Body of pancreas (tissue), 4 donors: ENCODE measurements around the gene GIGYF2. TPM values are rescaled to one million over a fixed set of nuclear protein-coding genes. Genes with fewer than 3 reads are reported as not detected.
A peak's percentile ranks its signal among the peaks of the same experiment; 100 is the strongest.

Experiments used
- ATAC-seq: fragments of 150-250 bp; one replicate; pipeline ENCODE4 v1.9.1; 2016
- DNase-seq, 4 donors: peaks; one replicate each; pipeline ENCODE4 v3.0.0-alpha.2; 2019
- H3K27ac ChIP-seq, 4 donors: fragments of 200-600 bp; sonication (generic); 1 replicate in 3 of 4; 2 replicates in 1 of 4; pipeline versions ENCODE4 v1.5.1 to v1.6.1; 2016 to 2019; ENCODE audit warnings: mild to moderate bottlenecking in 1 of 4, mixed read lengths in 1 of 4, moderate library complexity in 1 of 4
- H3K27me3 ChIP-seq, 2 donors: fragments of 200-600 bp; sonication (generic); one replicate each; pipeline ENCODE4 v1.6.0; 2016; ENCODE audit warnings: mild to moderate bottlenecking in 1 of 2
- H3K36me3 ChIP-seq, 2 donors: fragments of 200-600 bp; sonication (generic); replicated peaks in 1 of 2; 2 replicates each; pipeline ENCODE4 v1.5.1; 2016; ENCODE audit warnings: low read depth in 2 of 2; ENCODE audit not compliant: insufficient read depth in 1 of 2
- H3K4me1 ChIP-seq: fragments of 200-600 bp; sonication (generic); one replicate; pipeline ENCODE4 v1.6.0; 2016
- H3K4me3 ChIP-seq, 2 donors: fragments of 200-600 bp; sonication (generic); 1 replicate in 1 of 2; 2 replicates in 1 of 2; pipeline ENCODE4 v1.5.1; 2016 to 2019
- H3K9me3 ChIP-seq, 3 donors: fragments of 200-600 bp; sonication (generic); 1 replicate in 2 of 3; 2 replicates in 1 of 3; pipeline ENCODE4 v1.5.1; 2016
- CTCF ChIP-seq, 7 experiments: fragments of 450-650 bp in 4 of 7; fragments of 200-600 bp in 3 of 7; sonication (generic) in 3 of 7; IDR thresholded peaks; one replicate each; pipeline ENCODE4 v1.5.1; 2016 to 2019; ENCODE audit warnings: antibody characterized with exemption in 7 of 7
- POLR2A ChIP-seq, 3 donors: fragments of 450-650 bp; IDR thresholded peaks; one replicate each; pipeline ENCODE4 v1.6.1; 2016; ENCODE audit warnings: antibody characterized with exemption in 3 of 3, mild to moderate bottlenecking in 2 of 3
- WGBS, 2 donors: methylation state at CpG; one replicate each; pipeline ENCODE4 v1.1.5; 2017; 5-methylcytosine and 5-hydroxymethylcytosine counted together
- intact Hi-C: fragments of 100-400 bp; cut with DNase I; formaldehyde crosslinking; loops from one replicate; pipeline ENCODE4 v1.15.1; 2023
- total RNA-seq, 2 donors: library from RNA; depleted of rRNA; stranded (reverse); fragments of >200 nt; gene quantifications; one replicate each; pipeline ENCODE4 v1.1.0, GENCODE V29; 2016

The GIGYF2 gene
- total RNA-seq, 2 donors from 2014 or later, result 66.2 to 107 TPM

GRCh38 chr2:232873292-232873908, 176.3 kb downstream of the GIGYF2 start:
- WGBS, 2 donors, result 92% methylated on average over 7 to 14 of the region's 14 CpGs
- DNase-seq (no peak), ATAC-seq (no peak)
- Histone ChIP-seq H3K36me3 (no peaks in the 10 kb centered on the region), H3K9me3 (no peaks in the 10 kb centered on the region), H3K27me3 (no peaks in the 10 kb centered on the region), H3K4me1 (peaks cover 14% of the 10 kb centered on the region), H3K27ac (no peak overlapping the region), H3K4me3 (no peak overlapping the region)
- TF ChIP-seq CTCF (IDR thresholded peaks at IDR 0.05) (no peak), POLR2A (IDR thresholded peaks at IDR 0.05) (no peak)
- intact Hi-C loops, result no loop called here

GRCh38 chr2:232873909-232874641, 176.9 kb downstream of the GIGYF2 start:
- ATAC-seq, result no peak
- no peak for TF ChIP-seq POLR2A (IDR thresholded peaks at IDR 0.05)
- TF ChIP-seq CTCF (IDR thresholded peaks at IDR 0.05), result no peak
- intact Hi-C loops, result no loop called here
- Histone ChIP-seq H3K27ac (no peak overlapping the region), H3K9me3 (no peaks in the 10 kb centered on the region), H3K36me3 (no peaks in the 10 kb centered on the region), H3K27me3 (no peaks in the 10 kb centered on the region), H3K4me3 (no peak overlapping the region), H3K4me1 (peaks cover 14% of the 10 kb centered on the region)
- 66 to 73% methylated on average over 6 of the region's 6 CpGs for WGBS, 2 donors
- peak in 1 of 4 donors; percentile 10 for DNase-seq

- Histone ChIP-seq H3K27ac (no peak overlapping the region), H3K4me3 (no peak overlapping the region), H3K4me1 (peaks cover 14% of the 10 kb centered on the region), H3K9me3 (no peaks in the 10 kb centered on the region), H3K27me3 (no peaks in the 10 kb centered on the region), H3K36me3 (no peaks in the 10 kb centered on the region)
- no peak for ATAC-seq
- intact Hi-C loops, result no loop called here
- WGBS, 2 donors, result 84 to 94% methylated on average over 11 to 16 of the region's 16 CpGs
- TF ChIP-seq POLR2A (IDR thresholded peaks at IDR 0.05) (no peak), CTCF (IDR thresholded peaks at IDR 0.05) (no peak)
- no peak for DNase-seq
These were observed 177.6 kb downstream of the GIGYF2 start for GRCh38 chr2:232874677-232875223.

GRCh38 chr2:232875256-232876121, 178.4 kb downstream of the GIGYF2 start:
- Histone ChIP-seq H3K27me3 (no peaks in the 10 kb centered on the region), H3K36me3 (no peaks in the 10 kb centered on the region), H3K9me3 (no peaks in the 10 kb centered on the region), H3K27ac (no peak overlapping the region), H3K4me3 (no peak overlapping the region), H3K4me1 (peaks cover 14% of the 10 kb centered on the region)
- no peak for DNase-seq
- 26 to 69% methylated on average over 11 to 29 of the region's 37 CpGs for WGBS, 2 donors
- intact Hi-C loops, result no loop called here
- TF ChIP-seq POLR2A (IDR thresholded peaks at IDR 0.05), result no peak
- TF ChIP-seq CTCF (IDR thresholded peaks at IDR 0.05), result no peak
- peak; percentile 8 for ATAC-seq
